SK-N-SH treated with all-trans-retinoic acid at 6 μM for 48 hours (cell line): ENCODE measurements around the gene ENDOD1.

Experiments
- CSDC2 ChIP-seq: fragments of 250-450 bp; sonication (Bioruptor Pico); IDR thresholded peaks from 2 replicates; pipeline ENCODE4 v1.5.0; 2020; ENCODE audit warnings: mild to moderate bottlenecking, moderate library complexity
- ISL1 ChIP-seq: fragments of 250-450 bp; sonication (Bioruptor Pico); IDR thresholded peaks from 2 replicates; pipeline ENCODE4 v2.1.2; 2022; ENCODE audit warnings: mild to moderate bottlenecking, moderate library complexity

- TF ChIP-seq ISL1 (CRISPR knock-in tag) (no peak), CSDC2 (CRISPR knock-in tag) (no peak)
Observed at GRCh38 chr11:95095858-95096587, 6.4 kb downstream of the ENDOD1 start.
